Fibroblast of skin of right biceps (primary cell): ENCODE data around the gene GGA2.
"Not testable (repeated sequence)": the region's sequence is repeated elsewhere in the genome, so short reads cannot be mapped to it uniquely, and the experiment has no call there.

Source experiments
- DNase-seq: peaks from one replicate; pipeline ENCODE4 v3.0.0-alpha.2; 2013

The GGA2 gene

DNA sequence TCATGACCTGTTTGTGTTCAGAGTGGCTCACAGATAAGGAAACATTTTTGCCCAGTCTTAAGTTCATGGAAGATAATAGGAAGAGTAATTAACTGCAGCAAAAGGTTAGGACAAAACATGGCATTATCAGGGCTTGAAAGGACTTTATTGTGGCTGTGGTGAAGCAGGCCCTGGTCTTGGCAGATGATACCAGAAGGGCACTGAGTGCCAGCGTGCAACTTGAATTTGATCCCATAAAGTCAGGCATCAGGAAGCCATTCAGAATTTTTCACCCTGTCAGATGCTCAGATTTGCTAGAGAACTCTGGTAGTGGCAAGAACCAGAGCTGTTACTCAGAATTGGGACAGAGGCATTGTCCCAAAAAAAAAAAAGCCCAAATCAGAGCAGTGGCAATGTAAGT is 46.1 kb downstream of the GGA2 start:
- no peak for DNase-seq

DNA sequence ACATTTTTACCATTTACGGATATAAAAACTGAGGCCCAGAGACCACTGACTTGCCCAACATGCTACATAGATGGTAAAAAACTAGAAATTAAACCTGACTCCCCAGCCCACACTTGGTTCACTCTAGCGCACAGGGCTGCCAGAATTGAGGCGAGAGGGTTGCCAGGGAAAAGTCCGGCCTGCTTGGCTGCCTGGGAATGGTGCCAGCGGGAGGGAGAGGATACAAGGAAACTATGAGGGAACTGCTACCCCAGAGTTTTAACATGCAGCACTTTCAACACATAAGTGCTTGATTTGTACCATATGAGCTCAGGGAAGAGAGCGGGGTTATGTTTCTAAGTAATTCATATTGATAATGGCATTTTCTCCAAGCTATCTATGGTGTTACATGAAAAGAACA is 47.3 kb downstream of the GGA2 start:
- DNase-seq, result peak; percentile 65

DNA sequence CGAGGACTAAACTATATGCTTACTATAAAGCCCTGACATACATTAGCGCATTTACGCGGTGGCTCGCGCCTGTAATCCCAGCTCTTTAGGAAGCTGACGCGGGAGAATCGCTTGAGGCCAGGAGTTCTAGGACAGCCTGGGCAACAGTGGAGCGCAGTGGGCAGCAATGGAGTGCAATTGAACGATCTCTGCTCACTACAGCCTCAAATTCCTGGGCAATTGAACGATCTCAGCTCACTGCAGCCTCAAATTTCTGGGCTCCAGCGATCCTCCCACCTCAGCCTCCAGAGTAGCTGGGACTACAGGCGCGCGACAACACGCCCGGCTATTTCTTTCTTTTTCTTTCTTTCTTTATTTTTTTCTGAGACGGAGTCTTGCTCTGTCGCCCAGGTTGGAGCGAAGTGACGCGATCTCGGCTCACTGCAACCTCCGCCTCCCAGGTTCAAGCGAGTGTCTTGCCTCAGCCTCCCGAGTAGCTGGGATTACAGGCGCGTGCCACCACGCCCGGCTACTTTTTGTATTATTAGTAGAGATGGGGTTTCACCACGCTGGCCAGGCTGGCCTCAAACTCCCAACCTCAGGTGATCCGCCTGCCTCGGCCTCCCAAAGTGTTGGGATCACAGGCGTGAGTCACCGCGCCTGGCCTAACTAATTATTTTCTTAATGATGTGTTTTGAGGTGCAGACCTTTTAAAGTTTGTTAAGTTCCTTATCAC is 56.8 kb downstream of the GGA2 start:
- no peak for DNase-seq

DNA sequence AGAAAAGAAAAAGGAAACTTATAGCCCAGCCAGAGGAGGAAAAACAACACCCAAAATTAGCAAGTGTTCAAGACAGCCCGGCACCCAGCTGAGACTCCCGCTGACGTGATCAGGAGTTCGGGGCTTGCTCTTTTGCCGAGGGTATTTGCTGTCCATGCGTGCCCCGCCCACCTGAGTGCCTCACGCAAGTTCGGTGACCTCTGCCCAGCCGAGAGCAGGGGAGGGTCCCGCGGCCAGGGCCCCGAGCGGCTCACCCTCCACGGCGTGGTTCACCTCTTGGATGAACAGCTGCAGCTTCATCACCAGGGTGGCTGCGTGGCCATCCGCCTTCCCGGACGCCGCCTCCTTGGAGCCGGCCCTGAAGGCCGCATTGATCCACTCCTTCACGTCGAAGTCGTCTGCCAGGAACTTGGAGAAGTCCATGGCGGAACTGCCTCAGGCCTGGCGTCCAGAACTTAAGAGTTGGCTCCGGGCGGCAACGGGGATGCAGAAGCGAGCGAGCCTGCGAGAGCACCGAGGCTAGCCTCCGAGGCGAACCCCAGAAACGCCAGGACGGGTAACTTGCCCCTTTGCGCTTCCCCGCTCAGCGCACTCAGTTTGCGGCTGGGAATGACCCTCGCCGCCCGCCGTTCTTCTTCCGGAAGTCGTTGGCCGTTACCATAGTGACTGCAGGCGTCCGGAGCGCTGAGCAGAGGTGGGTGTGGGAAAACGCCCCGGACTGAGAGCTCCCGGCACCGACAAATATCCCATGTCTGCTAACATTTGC is 57.5 kb downstream of the GGA2 start, which contains the start of gene COG7:
TSS of gene COG7 (minus strand) at position 618 of the 766 bp plus-strand sequence. CDS start at position 423, 195 bp downstream.
- DNase-seq, result peak; percentile 89

DNA sequence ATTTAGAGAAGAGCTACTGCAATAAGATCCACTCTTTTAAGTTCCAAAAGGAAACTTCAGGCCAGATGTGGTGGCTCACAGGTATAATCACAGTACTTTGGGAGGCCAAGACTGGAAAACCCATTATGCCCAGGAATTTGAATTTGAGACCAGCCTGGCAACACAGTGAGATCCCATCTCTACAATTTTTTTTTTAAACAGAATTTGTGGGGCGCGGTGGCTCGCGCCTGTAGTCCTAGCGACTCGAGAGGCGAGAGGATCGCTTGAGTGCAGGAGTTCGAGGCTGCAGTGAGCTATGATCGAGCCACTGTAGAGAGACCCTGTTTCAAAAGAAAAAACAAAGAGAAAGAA is 58.1 kb downstream of the GGA2 start:
- DNase-seq, result no peak

DNA sequence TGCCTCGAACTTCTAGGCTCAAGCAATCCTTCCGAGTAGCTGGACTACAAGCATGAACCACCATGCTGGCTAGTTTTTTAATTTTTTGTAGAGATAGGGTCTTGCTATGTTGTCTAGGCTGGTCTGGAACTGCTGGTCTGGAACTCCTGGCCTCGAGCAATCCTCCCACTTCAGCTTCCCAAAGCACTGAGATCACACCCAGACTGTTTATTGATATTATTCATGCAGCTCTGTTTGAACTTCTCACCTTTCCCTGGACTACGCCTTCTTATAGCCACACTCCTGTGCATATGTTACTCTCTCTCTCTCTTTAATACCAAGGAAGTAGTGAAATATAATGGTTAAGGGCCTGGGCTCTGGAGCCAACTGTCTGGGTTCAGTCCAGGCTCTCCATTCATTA is 61.9 kb downstream of the GGA2 start:
- no peak for DNase-seq

DNA sequence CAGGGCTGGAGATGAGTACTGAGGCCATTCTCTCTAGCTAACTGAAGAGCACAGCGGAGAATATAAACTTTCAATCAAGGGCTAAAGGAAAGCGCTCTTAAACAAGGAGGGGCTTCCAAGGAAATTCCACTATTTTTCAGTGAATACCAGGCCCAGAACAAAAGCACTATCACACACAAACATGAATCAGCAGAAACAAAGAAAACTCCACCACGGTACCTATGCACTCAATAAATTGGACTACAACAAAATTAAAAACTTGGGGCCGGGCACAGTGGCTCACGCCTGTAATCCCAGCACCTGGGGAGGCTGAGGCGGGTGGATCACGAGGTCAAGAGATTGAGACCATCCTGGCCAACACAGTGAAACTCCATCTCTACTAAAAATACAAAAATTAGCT is 72.8 kb downstream of the GGA2 start:
- DNase-seq, result not testable (repeated sequence)

DNA sequence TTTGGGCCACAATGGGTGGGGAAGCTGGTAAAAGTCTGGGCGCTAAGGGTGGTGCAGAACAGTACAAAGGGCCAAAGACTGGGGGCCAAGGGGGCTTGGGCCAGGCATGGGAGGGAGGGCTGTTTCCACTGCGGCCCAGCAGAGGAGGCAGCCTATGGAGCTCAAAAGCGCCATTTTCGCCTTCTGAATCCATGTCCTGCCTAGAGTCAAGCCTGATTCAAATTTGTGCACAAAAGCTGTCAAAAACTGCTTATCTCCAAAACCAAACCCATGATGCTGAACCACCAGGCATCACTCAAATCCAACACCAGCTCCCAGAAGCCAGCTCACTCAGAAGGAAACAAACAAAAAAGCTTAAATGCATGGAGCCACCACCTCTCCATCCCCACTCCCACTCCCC is 73.3 kb downstream of the GGA2 start:
- no peak for DNase-seq

DNA sequence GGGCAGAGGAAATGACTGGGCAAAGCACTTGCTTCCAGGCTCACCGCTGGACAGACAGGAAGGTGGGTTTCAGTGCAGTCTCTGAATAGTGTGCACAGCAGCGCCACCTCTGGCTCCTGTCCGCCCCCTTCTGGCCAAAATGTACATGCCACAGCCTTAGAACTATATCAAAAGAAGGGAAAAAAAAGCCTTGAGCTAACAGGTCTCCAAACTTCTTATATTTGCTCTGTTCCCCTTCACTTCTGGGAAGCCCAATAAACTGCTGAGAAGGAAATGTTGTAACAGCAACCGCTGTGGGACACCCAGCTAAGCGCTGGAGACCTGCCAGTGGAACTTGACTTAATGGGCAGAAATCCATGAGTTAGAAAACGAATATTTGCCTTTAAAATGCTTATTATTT is 74.8 kb downstream of the GGA2 start:
- DNase-seq, result peak; percentile 49

DNA sequence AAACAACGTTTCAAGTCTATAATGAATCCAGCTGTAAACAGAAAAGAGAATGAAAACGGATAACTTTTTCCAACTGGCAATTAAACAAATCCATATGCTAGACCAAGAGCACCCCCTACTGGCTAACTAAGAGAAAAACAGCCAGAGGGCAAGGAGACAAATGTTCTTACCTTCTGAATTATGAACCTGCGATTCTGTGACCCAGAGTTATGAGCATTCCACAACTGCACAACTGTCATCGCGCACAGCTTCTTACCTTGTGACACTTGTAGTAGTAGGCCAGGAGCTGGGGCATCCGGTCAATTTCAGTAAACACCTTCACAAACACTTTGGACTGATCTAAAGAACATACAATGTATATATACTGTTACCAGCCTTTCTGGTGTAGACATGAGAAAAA is 75.9 kb downstream of the GGA2 start:
- peak; percentile 61 for DNase-seq

DNA sequence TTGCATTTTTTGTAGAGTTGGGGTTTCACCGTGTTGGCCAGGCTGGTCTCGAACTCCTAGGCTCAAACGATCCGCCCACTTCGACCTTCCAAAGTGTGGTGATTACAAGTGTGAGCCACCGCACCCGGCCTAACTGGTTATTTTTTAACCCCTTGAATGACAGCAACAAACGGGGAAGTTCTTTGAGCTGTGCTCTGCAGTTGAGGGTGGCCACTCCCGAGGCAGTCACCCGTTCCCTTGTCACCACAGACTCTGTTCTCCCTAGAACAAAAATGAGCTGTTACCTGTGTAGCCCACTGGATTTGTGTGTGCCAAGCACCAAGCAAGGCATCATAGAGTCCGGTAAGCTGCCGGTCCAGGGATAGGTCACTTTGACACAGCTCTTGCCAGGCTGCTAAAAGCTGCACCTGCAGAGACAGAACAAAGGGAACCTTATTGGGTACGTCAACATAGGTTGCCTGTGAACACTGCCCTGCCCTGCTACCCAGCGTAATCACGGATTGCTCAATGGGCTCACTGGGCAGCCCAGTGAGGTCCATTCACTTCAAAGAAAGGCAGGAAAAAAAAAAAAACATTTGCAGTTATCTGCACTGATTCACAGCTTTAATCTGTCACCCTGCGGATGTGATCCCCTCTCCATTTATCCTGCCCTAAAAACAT is 76.9 kb downstream of the GGA2 start:
- DNase-seq, result no peak

DNA sequence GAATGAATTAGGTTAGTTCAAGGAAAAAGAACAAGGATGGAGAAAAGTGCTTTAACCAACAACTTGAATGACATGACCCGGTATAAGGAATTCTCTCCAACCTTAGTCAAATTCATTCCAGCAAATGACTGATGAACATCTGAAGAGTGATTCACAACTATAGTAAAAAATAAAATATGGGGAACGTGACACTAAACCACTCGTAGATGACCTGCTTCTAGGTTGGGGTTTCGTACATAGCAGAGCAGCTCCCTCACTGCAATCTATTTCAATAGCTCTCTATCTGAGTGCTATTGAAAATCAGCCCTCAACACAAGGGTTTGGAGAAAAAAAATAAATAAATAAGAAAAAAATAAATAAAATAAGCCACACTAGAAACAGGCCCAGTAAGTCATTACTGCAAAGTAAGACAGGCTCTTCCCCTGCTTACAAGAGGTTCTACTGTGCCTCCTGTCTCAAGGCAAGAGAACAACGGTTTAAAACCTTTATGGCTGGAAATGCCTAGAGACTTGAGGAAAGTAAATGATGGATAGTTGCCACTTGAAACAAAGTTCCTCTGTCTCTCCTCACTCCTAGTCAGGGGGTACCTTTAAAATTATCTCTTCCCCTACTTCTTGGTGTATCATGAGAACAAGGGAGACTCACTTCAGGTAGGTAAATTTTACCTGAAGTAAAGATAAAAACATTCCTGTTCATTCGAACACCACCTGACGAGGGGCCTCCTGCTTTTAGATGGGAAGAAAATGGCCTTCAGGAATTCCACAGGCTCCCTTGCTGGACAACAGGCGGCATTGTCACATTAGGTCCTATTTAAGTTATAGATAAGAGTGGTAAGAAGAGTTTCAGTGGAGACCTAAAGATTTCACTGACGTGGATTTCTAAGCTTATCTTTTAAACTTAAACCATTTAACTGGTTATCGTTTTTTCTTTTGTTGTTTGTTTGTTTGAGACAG is 77.8 kb downstream of the GGA2 start:
- DNase-seq, result no peak

DNA sequence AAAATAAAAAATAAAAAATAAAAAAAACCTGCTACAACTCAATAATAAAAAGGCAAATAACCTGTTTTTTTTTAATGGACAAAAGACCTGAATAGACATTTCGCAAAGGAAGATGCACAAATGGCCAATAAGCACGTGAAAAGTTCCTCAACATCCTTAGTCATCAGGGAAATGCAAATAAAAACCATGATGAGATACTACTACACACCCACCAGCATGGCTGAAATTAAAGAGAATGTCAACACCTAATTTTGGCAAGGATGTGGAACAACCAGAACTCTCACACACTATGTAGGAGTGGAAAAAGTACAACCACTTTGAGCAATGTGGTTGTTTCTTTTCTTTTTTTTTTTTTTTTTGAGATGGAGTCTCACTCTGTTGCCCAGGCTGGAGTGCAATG is 81.9 kb downstream of the GGA2 start:
- no peak for DNase-seq

DNA sequence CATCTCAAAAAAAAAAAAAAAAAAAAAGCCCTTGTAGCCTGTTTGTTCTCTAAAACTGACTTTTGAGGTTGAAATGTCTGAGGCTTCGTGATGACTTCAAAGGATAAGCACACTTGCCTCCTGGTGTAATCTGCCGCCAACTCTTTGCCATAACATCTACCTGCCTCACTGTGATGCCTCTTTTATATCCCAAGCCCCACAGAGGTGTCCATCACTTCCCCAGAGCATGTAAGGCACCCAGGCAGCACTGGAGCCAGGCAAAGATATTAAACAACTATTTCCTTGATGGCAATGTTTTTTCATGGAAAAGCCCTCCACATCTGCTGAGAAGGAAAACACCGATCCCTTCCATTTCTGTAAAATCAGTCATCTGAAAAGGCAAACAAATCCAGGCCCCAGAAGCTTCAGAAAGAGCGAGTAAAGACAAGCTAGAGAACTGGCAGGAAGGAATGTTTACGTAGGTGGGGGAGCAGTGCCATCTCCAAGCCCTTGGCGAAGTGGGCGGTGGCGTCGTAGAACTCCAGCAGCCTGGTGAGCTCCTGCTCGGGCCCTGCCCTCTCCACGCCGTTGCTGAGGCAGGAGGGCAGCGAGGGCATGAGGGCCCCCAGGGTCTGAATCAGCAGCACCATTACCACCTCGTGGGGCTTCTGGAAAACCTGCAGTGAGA is 85.9 kb downstream of the GGA2 start:
- no peak for DNase-seq

DNA sequence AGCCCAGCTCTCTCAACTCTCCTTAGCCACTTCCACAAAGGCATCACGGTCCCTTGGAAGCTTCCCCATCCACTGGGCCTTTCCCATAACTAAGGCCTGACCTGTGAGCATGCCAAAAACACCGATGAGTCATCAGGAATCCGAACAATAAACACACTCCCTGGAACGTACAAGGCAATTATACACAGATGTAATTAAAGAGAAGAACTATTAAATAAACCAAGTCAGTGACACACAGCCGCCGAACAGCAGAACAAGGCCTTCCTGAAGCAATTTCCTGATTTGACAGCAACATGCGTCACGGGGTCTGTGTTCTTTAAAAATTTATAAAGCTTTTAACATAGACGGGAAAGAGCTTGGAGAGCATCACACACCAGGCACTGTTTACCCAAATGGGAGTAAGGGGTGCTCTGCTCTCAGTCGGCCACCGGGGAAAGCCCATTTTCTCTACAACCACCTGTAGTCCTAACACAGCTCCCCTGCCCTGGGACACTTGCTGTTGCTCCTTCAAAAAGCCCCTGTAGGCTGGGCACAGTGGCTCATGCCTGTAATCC is 86.7 kb downstream of the GGA2 start:
- DNase-seq, result peak; percentile 95

DNA sequence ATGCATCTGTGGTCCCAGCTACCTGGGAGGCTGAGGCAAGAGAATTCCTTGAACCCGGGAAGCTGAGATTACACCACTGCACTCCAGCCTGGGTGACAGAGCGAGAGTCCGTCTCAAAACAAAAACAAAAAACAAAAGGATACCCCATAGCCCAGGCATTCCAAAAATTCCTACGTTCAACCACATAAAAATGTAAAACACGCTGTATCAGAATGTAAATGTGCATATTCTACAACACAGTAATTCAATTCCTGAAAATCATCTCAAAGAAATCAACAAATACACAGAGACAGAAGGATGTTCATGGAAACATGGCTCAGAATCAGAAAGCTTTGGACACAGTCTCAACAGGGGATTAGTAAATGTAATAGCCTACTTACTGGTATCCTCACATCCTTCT is 90.3 kb downstream of the GGA2 start:
- peak; percentile 57 for DNase-seq

DNA sequence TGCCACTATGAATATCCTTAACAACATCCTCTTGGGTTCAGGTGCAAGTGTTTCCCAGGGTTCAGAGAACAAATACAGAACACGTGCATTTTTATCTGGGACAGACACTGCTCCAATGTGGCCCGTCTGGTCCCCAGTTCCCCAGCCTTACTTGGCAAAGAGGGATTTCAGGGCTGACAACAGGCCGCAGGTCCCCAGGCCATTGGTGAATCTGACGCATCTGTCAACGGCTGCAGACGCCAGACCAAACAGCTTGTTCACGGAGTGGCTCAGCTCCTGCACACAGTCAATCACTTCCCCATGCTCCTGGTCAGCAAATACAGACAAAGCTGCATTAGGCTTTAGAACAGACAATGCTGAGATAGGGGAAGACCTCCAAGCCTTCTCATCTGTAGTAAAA is 93.5 kb downstream of the GGA2 start:
- no peak for DNase-seq

DNA sequence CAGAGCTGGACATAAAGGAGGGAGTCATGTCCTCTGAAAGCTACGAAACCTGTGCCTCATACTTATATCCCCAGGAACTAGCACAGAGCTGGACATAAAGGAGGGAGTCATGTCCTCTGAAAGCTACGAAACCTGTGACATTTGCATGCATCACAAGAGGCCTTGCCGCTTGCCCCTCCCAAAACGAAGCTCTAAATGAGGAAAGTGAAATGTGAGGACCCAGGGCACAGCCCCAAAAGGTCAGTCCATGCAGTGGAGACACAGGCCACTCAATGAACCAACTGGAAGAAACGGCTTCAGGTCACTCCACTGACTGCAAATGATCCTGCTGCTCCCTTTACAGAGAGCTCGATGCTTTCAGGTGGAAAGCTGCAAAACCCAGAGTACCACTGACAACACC is 95.6 kb downstream of the GGA2 start:
- no peak for DNase-seq
